HepG2 (cell line): ENCODE measurements around the gene DNPEP. TPM values are rescaled to one million over a fixed set of nuclear protein-coding genes. Genes with fewer than 3 reads are reported as not detected.

Source experiments
- CREB1 ChIP-seq, 2 experiments: fragments of 450-650 bp in 1 of 2; IDR thresholded peaks; 2 replicates each; pipeline ENCODE4 v1.6.1; 2016 to 2017; ENCODE audit warnings: control low read depth in 1 of 2, mild to moderate bottlenecking in 1 of 2, missing compliant biosample characterization in 1 of 2, missing genetic modification characterization in 1 of 2
- FOXK1 ChIP-seq: sonication (generic); formaldehyde crosslinking; IDR thresholded peaks from 2 replicates; pipeline ENCODE4 v1.4.0; 2020; ENCODE audit warnings: low read depth, missing genetic modification reagents, borderline replicate concordance
- GABPB1 ChIP-seq: IDR thresholded peaks from 2 replicates; pipeline ENCODE4 v1.6.1; 2016; ENCODE audit warnings: mild to moderate bottlenecking, missing genetic modification reagents, moderate library complexity, missing compliant biosample characterization
- GATAD1 ChIP-seq: IDR thresholded peaks from 2 replicates; pipeline ENCODE4 v1.6.1; 2016; ENCODE audit warnings: missing genetic modification reagents, missing compliant biosample characterization
- HDAC1 ChIP-seq: sonication (generic); formaldehyde crosslinking; IDR thresholded peaks from 2 replicates; pipeline ENCODE4 v1.5.1; 2020; ENCODE audit warnings: mild to moderate bottlenecking, missing genetic modification reagents
- IKZF4 ChIP-seq: sonication (generic); formaldehyde crosslinking; IDR thresholded peaks from 2 replicates; pipeline ENCODE4 v1.5.1; 2020; ENCODE audit warnings: borderline replicate concordance, mild to moderate bottlenecking, low read depth, missing genetic modification reagents; ENCODE audit errors: not compliant biosample characterization
- SIX1 ChIP-seq: sonication (generic); formaldehyde crosslinking; IDR thresholded peaks from 2 replicates; pipeline ENCODE4 v1.4.0; 2020; ENCODE audit warnings: missing genetic modification reagents, borderline replicate concordance
- SP5 ChIP-seq: IDR thresholded peaks from 2 replicates; pipeline ENCODE4 v1.6.1; 2016; ENCODE audit warnings: low read depth, borderline replicate concordance
- ZNF589 ChIP-seq: sonication (generic); formaldehyde crosslinking; conservative IDR thresholded peaks from 2 replicates; pipeline ENCODE4 v1.8.0; 2022; ENCODE audit warnings: mild to moderate bottlenecking, moderate library complexity, missing genetic modification reagents
- ZNF614 ChIP-seq: IDR thresholded peaks from 2 replicates; pipeline ENCODE4 v1.6.1; 2018; ENCODE audit warnings: missing biosample characterization, missing genetic modification reagents, inconsistent platforms, borderline replicate concordance
- ZNF781 ChIP-seq: sonication (generic); formaldehyde crosslinking; IDR thresholded peaks from 2 replicates; pipeline ENCODE4 v1.5.1; 2020; ENCODE audit warnings: borderline replicate concordance, mild to moderate bottlenecking, missing genetic modification reagents; ENCODE audit errors: not compliant biosample characterization
- polyA plus RNA-seq, 8 experiments: library from polyadenylated mRNA; depleted of rRNA in 3 of 8; stranded (reverse) in 7 of 8; unstranded in 1 of 8; fragments of >200 nt; fragmentation: Illumina TruSeq in 4 of 8; extraction: Trizol in 4 of 8; gene quantifications; 2 replicates each; pipeline versions ENCODE4 v1.2.1 to v1.2.3, GENCODE V29; 2011 to 2016; ENCODE audit warnings: low read depth in 4 of 8, missing spikeins in 1 of 8, mixed read lengths in 1 of 8; ENCODE audit not compliant: insufficient read depth in 1 of 8
- total RNA-seq, 5 experiments: library from RNA; depleted of rRNA; stranded (reverse); fragments of >200 nt; fragmentation: Illumina TruSeq; extraction: Trizol; gene quantifications; 2 replicates each; pipeline ENCODE4 v1.2.3, GENCODE V29; 2016; ENCODE audit warnings: low read depth in 1 of 5
- TF ChIP-seq, protein P1 (sequence below): sonication (generic); formaldehyde crosslinking; IDR thresholded peaks from 2 replicates; pipeline ENCODE4 v1.8.0; 2022; ENCODE audit warnings: mild to moderate bottlenecking, missing genetic modification reagents, borderline replicate concordance
- TF ChIP-seq, protein P2 (sequence below): IDR thresholded peaks from 2 replicates; pipeline ENCODE4 v1.6.1; 2016; ENCODE audit warnings: control low read depth

Gene DNPEP
- total and polyA plus RNA-seq, 2 of the 13 experiments (the other 11 are each of a cell fraction or from before 2014, with no cell fraction given) = 104 to 109 TPM

DNA sequence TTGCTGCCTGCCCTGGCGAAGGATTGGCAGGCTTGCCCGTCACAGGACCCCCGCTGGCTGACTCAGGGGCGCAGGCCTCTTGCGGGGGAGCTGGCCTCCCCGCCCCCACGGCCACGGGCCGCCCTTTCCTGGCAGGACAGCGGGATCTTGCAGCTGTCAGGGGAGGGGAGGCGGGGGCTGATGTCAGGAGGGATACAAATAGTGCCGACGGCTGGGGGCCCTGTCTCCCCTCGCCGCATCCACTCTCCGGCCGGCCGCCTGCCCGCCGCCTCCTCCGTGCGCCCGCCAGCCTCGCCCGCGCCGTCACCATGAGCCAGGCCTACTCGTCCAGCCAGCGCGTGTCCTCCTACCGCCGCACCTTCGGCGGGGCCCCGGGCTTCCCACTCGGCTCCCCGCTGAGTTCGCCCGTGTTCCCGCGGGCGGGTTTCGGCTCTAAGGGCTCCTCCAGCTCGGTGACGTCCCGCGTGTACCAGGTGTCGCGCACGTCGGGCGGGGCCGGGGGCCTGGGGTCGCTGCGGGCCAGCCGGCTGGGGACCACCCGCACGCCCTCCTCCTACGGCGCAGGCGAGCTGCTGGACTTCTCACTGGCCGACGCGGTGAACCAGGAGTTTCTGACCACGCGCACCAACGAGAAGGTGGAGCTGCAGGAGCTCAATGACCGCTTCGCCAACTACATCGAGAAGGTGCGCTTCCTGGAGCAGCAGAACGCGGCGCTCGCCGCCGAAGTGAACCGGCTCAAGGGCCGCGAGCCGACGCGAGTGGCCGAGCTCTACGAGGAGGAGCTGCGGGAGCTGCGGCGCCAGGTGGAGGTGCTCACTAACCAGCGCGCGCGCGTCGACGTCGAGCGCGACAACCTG is 30.7 kb upstream of the DNPEP start, which contains the start of gene DES (continued):
- TF ChIP-seq GABPB1 (CRISPR knock-in tag) (no peak), GATAD1 (CRISPR knock-in tag) (no peak), HDAC1 (CRISPR knock-in tag) (no peak), IKZF4 (CRISPR knock-in tag) (no peak), ZNF614 (no peak), SP5 (CRISPR knock-in tag) (no peak), SIX1 (no peak), CREB1 (IDR thresholded peaks at IDR 0.05) (no peak), CREB1 (CRISPR knock-in tag; IDR thresholded peaks at IDR 0.05) (no peak), FOXK1 (CRISPR knock-in tag) (no peak), ZNF589 (CRISPR knock-in tag) (no peak), ZNF781 (CRISPR knock-in tag) (no peak)
- TF ChIP-seq, protein P1, sequence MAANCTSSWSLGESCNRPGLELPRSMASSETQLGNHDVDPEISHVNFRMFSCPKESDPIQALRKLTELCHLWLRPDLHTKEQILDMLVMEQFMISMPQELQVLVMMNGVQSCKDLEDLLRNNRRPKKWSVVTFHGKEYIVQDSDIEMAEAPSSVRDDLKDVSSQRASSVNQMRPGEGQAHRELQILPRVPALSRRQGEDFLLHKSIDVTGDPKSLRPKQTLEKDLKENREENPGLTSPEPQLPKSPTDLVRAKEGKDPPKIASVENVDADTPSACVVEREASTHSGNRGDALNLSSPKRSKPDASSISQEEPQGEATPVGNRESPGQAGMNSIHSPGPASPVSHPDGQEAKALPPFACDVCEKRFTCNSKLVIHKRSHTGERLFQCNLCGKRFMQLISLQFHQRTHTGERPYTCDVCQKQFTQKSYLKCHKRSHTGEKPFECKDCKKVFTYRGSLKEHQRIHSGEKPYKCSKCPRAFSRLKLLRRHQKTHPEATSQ (CRISPR knock-in tag) = no peak
- TF ChIP-seq, protein P2, sequence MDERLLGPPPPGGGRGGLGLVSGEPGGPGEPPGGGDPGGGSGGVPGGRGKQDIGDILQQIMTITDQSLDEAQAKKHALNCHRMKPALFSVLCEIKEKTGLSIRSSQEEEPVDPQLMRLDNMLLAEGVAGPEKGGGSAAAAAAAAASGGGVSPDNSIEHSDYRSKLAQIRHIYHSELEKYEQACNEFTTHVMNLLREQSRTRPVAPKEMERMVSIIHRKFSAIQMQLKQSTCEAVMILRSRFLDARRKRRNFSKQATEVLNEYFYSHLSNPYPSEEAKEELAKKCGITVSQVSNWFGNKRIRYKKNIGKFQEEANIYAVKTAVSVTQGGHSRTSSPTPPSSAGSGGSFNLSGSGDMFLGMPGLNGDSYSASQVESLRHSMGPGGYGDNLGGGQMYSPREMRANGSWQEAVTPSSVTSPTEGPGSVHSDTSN (CRISPR knock-in tag) = no peak
